Gastrocnemius medialis (tissue), 4 donors: ENCODE measurements around the gene IL22RA1. TPM values are rescaled to one million over a fixed set of nuclear protein-coding genes. Genes with fewer than 3 reads are reported as not detected.

Source experiments
- ATAC-seq, 2 donors: fragments of 150-250 bp; one replicate each; pipeline ENCODE4 v1.9.1; 2016
- DNase-seq, 2 donors: peaks; one replicate each; pipeline ENCODE4 v3.0.0-alpha.2; 2019
- H3K27ac ChIP-seq, 4 donors: fragments of 200-600 bp; sonication (generic); 1 replicate in 1 of 4; 2 replicates in 3 of 4; pipeline ENCODE4 v1.5.1; 2016 to 2018; ENCODE audit warnings: mild to moderate bottlenecking in 2 of 4, moderate library complexity in 1 of 4
- H3K27me3 ChIP-seq, 3 donors: fragments of 200-600 bp; sonication (generic) in 2 of 3; 1 replicate in 1 of 3; 2 replicates in 2 of 3; pipeline versions ENCODE4 v1.5.1 to v1.6.0; 2016 to 2019; ENCODE audit warnings: mild to moderate bottlenecking in 1 of 3, moderate library complexity in 1 of 3
- H3K36me3 ChIP-seq, 2 donors: fragments of 200-600 bp; sonication (generic) in 1 of 2; one replicate each; pipeline ENCODE4 v1.5.1; 2017 to 2018
- H3K4me1 ChIP-seq, 2 donors: fragments of 200-600 bp; sonication (generic) in 1 of 2; one replicate each; pipeline ENCODE4 v1.5.1; 2016 to 2017; ENCODE audit warnings: mild to moderate bottlenecking in 2 of 2
- H3K4me3 ChIP-seq, 4 donors: fragments of 200-600 bp; sonication (generic) in 3 of 4; 1 replicate in 1 of 4; 2 replicates in 3 of 4; pipeline ENCODE4 v1.5.1; 2016 to 2019; ENCODE audit warnings: mild to moderate bottlenecking in 2 of 4
- H3K9me3 ChIP-seq, 3 donors: fragments of 200-600 bp; sonication (generic) in 2 of 3; 1 replicate in 1 of 3; 2 replicates in 2 of 3; pipeline ENCODE4 v1.5.1; 2016 to 2019
- CTCF ChIP-seq, 5 experiments: fragments of 450-650 bp in 3 of 5; fragments of 200-600 bp in 2 of 5; sonication (generic) in 2 of 5; IDR thresholded peaks in 4 of 5; conservative IDR thresholded peaks in 1 of 5; 1 replicate in 4 of 5; 2 replicates in 1 of 5; pipeline ENCODE4 v1.5.1; 2016 to 2019; ENCODE audit warnings: antibody characterized with exemption in 5 of 5, mild to moderate bottlenecking in 3 of 5, moderate library complexity in 3 of 5
- POLR2A ChIP-seq, 2 donors: fragments of 450-650 bp; IDR thresholded peaks; one replicate each; pipeline ENCODE4 v1.6.1; 2017; ENCODE audit warnings: antibody characterized with exemption in 2 of 2, mild to moderate bottlenecking in 2 of 2, moderate library complexity in 2 of 2
- in situ Hi-C, 4 donors: fragments of 200-750 bp; cut with MboI; loops; one replicate each; pipeline versions ENCODE4 v1.15.0 to v1.8.0; 2017; ENCODE audit warnings: low sequenced_read_pairs in 4 of 4
- intact Hi-C: fragments of 100-400 bp; cut with DNase I; formaldehyde crosslinking; loops from one replicate; pipeline ENCODE4 v1.15.1; 2023; ENCODE audit warnings: low total_unique reads
- total RNA-seq, 4 donors: library from RNA; depleted of rRNA; stranded (reverse); fragments of >200 nt; gene quantifications; one replicate each; pipeline versions ENCODE4 v1.1.0 to v1.2.3, GENCODE V29; 2016

The IL22RA1 gene
- total RNA-seq, 4 donors from 2014 or later = 0.36 TPM; not detected in 3

DNA sequence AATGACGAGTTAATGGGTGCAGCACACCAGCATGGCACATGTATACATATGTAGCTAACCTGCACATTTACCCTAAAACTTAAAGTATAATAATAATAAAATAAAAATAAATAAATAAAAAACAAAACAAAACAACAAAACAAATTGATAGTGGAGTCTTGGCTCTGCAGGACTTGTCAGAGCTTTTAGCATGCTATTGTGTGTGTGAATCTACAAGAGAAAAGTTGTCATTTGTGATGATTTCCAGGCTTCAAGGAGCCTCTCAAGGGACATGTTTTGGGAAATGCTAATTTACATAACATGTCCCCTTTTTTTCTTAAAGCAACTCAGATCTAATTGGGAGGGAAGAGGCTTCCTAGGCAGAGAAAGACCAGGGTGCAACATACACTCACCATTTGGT is 9.1 kb downstream of the IL22RA1 start:
- Histone ChIP-seq H3K4me1 (no peaks in the 10 kb centered on the region), H3K36me3 (no peaks in the 10 kb centered on the region), H3K9me3 (no peaks in the 10 kb centered on the region), H3K27me3 (no peaks in the 10 kb centered on the region), H3K27ac (no peak overlapping the region), H3K4me3 (no peak overlapping the region)
- ATAC-seq (no peak), DNase-seq (no peak)
- intact Hi-C loops (no loop called here), in situ Hi-C loops (no loop called here)
- TF ChIP-seq POLR2A (IDR thresholded peaks at IDR 0.05) (no peak), CTCF (IDR thresholded peaks at IDR 0.05 in 4 of 5, conservative IDR thresholded peaks at IDR 0.05 in 1 of 5) (no peak)

DNA sequence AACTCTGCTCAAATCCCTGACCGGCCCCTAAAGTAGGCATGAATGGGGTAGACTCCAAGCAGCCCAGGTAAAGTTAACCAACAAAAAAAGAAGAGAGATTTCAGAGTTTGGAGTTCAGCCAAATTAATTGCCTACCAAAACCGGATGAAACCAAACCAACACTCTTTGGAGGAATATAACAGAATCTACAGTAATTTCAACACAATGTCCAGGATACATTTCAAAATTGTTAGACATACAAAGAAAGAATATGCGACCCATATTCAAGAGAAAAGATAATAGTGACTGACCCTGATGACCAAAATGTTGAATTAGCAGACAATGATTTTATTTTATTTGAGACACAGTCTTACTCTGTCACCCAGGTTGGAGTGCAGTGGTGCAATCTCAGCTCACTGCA is 12.6 kb downstream of the IL22RA1 start:
- H3K4me3 ChIP-seq = no peak overlapping the region
- no peaks in the 10 kb centered on the region for H3K36me3 ChIP-seq
- peaks cover 11 to 17% of the 10 kb centered on the region in 2 donors for H3K4me1 ChIP-seq
- no peak for DNase-seq
- no peaks in the 10 kb centered on the region for H3K9me3 ChIP-seq
- intact Hi-C loops (no loop called here), in situ Hi-C loops (no loop called here)
- H3K27me3 ChIP-seq = no peaks in the 10 kb centered on the region
- no peak for ATAC-seq
- TF ChIP-seq CTCF (IDR thresholded peaks at IDR 0.05 in 4 of 5, conservative IDR thresholded peaks at IDR 0.05 in 1 of 5) (no peak), POLR2A (IDR thresholded peaks at IDR 0.05) (no peak)
- no peak overlapping the region for H3K27ac ChIP-seq

- intact Hi-C loops (no loop called here), in situ Hi-C loops (no loop called here)
- ATAC-seq = no peak
- TF ChIP-seq CTCF (IDR thresholded peaks at IDR 0.05 in 4 of 5, conservative IDR thresholded peaks at IDR 0.05 in 1 of 5) = no peak
- no peak for TF ChIP-seq POLR2A (IDR thresholded peaks at IDR 0.05)
- Histone ChIP-seq H3K9me3 (no peaks in the 10 kb centered on the region), H3K4me3 (no peak overlapping the region), H3K27me3 (no peaks in the 10 kb centered on the region), H3K36me3 (no peaks in the 10 kb centered on the region), H3K4me1 (peaks cover 11 to 18% of the 10 kb centered on the region in 2 donors), H3K27ac (peak overlapping the region in 3 of 4 donors; percentile 74 to 87 (median 82))
- DNase-seq = no peak
Observed at GRCh38 chr1:24127801-24128363, 15.1 kb downstream of the IL22RA1 start.

DNA sequence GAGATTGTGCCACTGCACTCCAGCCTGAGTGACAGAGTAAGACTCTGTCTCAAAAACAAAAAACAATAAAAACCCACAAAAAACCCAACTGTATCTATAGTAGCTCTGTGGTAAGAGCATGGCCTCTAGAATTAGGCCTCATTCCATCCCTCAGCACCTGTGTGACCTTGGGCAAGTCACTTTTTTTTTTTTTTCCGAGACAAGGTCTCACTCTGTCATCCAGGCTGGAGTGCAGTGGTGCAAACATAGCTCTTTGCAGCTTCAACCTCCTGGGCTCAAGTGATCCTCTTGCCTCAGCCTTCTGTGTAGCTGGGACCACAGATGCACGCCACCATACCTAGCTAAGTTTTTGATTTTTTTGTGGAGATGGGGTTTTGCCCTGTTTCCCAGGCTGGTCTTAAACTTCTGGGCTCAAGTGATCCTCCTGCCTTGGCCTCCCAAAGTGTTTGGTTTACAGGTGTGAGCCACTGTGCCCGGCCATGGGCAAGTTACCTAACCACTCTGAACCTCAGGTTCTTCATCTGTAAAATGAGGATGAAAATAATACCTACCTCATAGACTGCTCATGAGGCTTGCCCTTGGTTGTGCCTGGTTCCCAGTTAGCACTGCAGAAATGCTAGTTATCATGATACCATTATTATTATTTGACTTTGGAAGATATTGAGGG is 15.7 kb downstream of the IL22RA1 start:
- Histone ChIP-seq H3K27me3 (no peaks in the 10 kb centered on the region), H3K4me1 (peaks cover 11 to 18% of the 10 kb centered on the region in 2 donors), H3K9me3 (no peaks in the 10 kb centered on the region), H3K4me3 (no peak overlapping the region), H3K36me3 (no peaks in the 10 kb centered on the region), H3K27ac (peak overlapping the region; percentile 74 to 87 (median 84))
- intact Hi-C loops (no loop called here), in situ Hi-C loops (no loop called here)
- ATAC-seq = no peak
- TF ChIP-seq CTCF (IDR thresholded peaks at IDR 0.05 in 4 of 5, conservative IDR thresholded peaks at IDR 0.05 in 1 of 5) (no peak), POLR2A (IDR thresholded peaks at IDR 0.05) (no peak)
- DNase-seq = no peak
